CD8-positive, alpha-beta memory T cell (primary cell): ENCODE data around the gene TXLNG. TPM values are rescaled to one million over a fixed set of nuclear protein-coding genes. Genes with fewer than 3 reads are reported as not detected.
A peak's percentile ranks its signal among the peaks of the same experiment; 100 is the strongest.
"Not testable (repeated sequence)": the region's sequence is repeated elsewhere in the genome, so short reads cannot be mapped to it uniquely, and the experiment has no call there.

Source experiments
- CTCF ChIA-PET: fragments of 350-600 bp; sonication (Branson Sonifier 250); formaldehyde crosslinking; loops from one replicate; lab custom pipeline; 2021; ENCODE audit warnings: antibody characterized with exemption; lab: Charles Lee
- POLR2A ChIA-PET: fragments of 350-600 bp; sonication (Branson Sonifier 250); formaldehyde crosslinking; loops from one replicate; lab custom pipeline; 2021; ENCODE audit warnings: antibody characterized with exemption; lab: Charles Lee
- DNase-seq, 5 donors: peaks; one replicate each; pipeline versions ENCODE4 v3.0.0 to v3.0.0-alpha.2; 2020 to 2022; ENCODE audit warnings: mixed read lengths in 1 of 5
- H3K27ac ChIP-seq: one replicate; pipeline ENCODE4 v1.7.0; 2013; ENCODE audit warnings: low read depth, mild to moderate bottlenecking, low read length, moderate library complexity
- H3K27me3 ChIP-seq: 2 replicates; pipeline ENCODE4 v1.7.0; 2013; ENCODE audit warnings: low read length, mild to moderate bottlenecking; ENCODE audit not compliant: insufficient read depth, poor library complexity, severe bottlenecking
- H3K36me3 ChIP-seq: 2 replicates; pipeline ENCODE4 v1.7.0; 2013; ENCODE audit warnings: mild to moderate bottlenecking, low read length, moderate library complexity; ENCODE audit not compliant: insufficient read depth
- H3K4me1 ChIP-seq: 2 replicates; pipeline ENCODE4 v1.7.0; 2013; ENCODE audit warnings: mild to moderate bottlenecking, low read length, moderate library complexity; ENCODE audit not compliant: insufficient read depth
- H3K4me3 ChIP-seq: 2 replicates; pipeline ENCODE4 v1.7.0; 2013; ENCODE audit warnings: mild to moderate bottlenecking, low read length
- H3K9me3 ChIP-seq: 2 replicates; pipeline ENCODE4 v1.7.0; 2013; ENCODE audit warnings: mild to moderate bottlenecking, low read length
- H3K27ac Mint-ChIP-seq, 8 donors: one replicate each; pipeline ENCODE4 v1.8.0; 2020 to 2021; ENCODE audit warnings: mixed read lengths in 8 of 8, mild to moderate bottlenecking in 6 of 8, inconsistent platforms in 3 of 8, moderate library complexity in 3 of 8
- H3K27me3 Mint-ChIP-seq, 2 donors: one replicate each; pipeline ENCODE4 v1.8.0; 2020 to 2021; ENCODE audit warnings: mixed read lengths in 2 of 2, mild to moderate bottlenecking in 1 of 2, moderate library complexity in 1 of 2
- H3K36me3 Mint-ChIP-seq, 3 donors: one replicate each; pipeline ENCODE4 v1.8.0; 2020 to 2021; ENCODE audit warnings: mixed read lengths in 3 of 3, inconsistent platforms in 1 of 3, mild to moderate bottlenecking in 1 of 3
- H3K4me1 Mint-ChIP-seq, 3 donors: one replicate each; pipeline ENCODE4 v1.8.0; 2020 to 2021; ENCODE audit warnings: mixed read lengths in 3 of 3, inconsistent platforms in 1 of 3, mild to moderate bottlenecking in 1 of 3
- H3K4me3 Mint-ChIP-seq, 7 donors: one replicate each; pipeline ENCODE4 v1.8.0; 2020 to 2021; ENCODE audit warnings: mixed read lengths in 7 of 7, mild to moderate bottlenecking in 6 of 7, moderate library complexity in 4 of 7, inconsistent platforms in 2 of 7
- H3K9me3 Mint-ChIP-seq, 5 donors: one replicate each; pipeline ENCODE4 v1.8.0; 2020 to 2022; ENCODE audit warnings: mixed read lengths in 5 of 5, mild to moderate bottlenecking in 3 of 5, moderate library complexity in 2 of 5, inconsistent platforms in 1 of 5
- polyA plus RNA-seq: library from polyadenylated mRNA; unstranded; fragments of 300-500 nt; fragmentation: Illumina TruSeq; gene quantifications from one replicate; pipeline ENCODE4 v1.2.3, GENCODE V29; 2021
- total RNA-seq, 2 experiments: library from RNA; stranded (reverse); gene quantifications; one replicate each; pipeline ENCODE4 v1.2.3, GENCODE V29; 2021

The TXLNG gene
- total and polyA plus RNA-seq, 3 experiments from 2014 or later: 18.3 to 23.3 (median 22.4) TPM

- Histone ChIP-seq H3K36me3 (peaks cover 10% of the 10 kb centered on the region), H3K9me3 (no peaks in the 10 kb centered on the region), H3K27me3 (no peaks in the 10 kb centered on the region), H3K4me1 (no peaks in the 10 kb centered on the region), H3K4me3 (no peak overlapping the region), H3K27ac (no peak overlapping the region)
- peaks cover 0 to 3% (median 0%) of the 10 kb centered on the region in 3 donors for H3K4me1 Mint-ChIP-seq
- no peaks in the 10 kb centered on the region for H3K9me3 Mint-ChIP-seq
- no peak overlapping the region for H3K4me3 Mint-ChIP-seq
- DNase-seq: no peak
- no peaks in the 10 kb centered on the region for H3K27me3 Mint-ChIP-seq
- H3K27ac Mint-ChIP-seq: peak overlapping the region in 1 of 8 donors; percentile 63
- ChIA-PET CTCF (no interaction called here), POLR2A (no interaction called here)
- peaks cover 24 to 61% (median 24%) of the 10 kb centered on the region in 3 donors for H3K36me3 Mint-ChIP-seq
These were observed 32.2 kb upstream of the TXLNG start for GRCh38 chrX:16754019-16754418.

- no peak overlapping the region for H3K4me3 Mint-ChIP-seq
- no peak for DNase-seq
- H3K36me3 Mint-ChIP-seq: peaks cover 20 to 64% (median 32%) of the 10 kb centered on the region in 3 donors
- no peak overlapping the region for H3K27ac Mint-ChIP-seq
- ChIA-PET CTCF (no interaction called here), POLR2A (no interaction called here)
- H3K27me3 Mint-ChIP-seq: no peaks in the 10 kb centered on the region
- Histone ChIP-seq H3K4me3 (no peak overlapping the region), H3K4me1 (no peaks in the 10 kb centered on the region), H3K27ac (no peak overlapping the region), H3K27me3 (no peaks in the 10 kb centered on the region), H3K9me3 (no peaks in the 10 kb centered on the region), H3K36me3 (peaks cover 15% of the 10 kb centered on the region)
- H3K4me1 Mint-ChIP-seq: peaks cover 0 to 3% (median 0%) of the 10 kb centered on the region in 3 donors
- H3K9me3 Mint-ChIP-seq: no peaks in the 10 kb centered on the region
These were observed 29.5 kb upstream of the TXLNG start for GRCh38 chrX:16756724-16757123.

- not testable (repeated sequence) for H3K27me3 Mint-ChIP-seq, H3K27ac Mint-ChIP-seq
- POLR2A ChIA-PET: interaction anchor here (0.6 kb wide), 1 partner anchor 26 kb away, joined by 4 read pairs; no protein-coding TSS in a partner anchor
These were observed 24.8 kb upstream of the TXLNG start for GRCh38 chrX:16761500-16761899.

GRCh38 chrX:16762579-16762978, 23.7 kb upstream of the TXLNG start:
- ChIA-PET POLR2A (no interaction called here), CTCF (no interaction called here)
- H3K27me3 Mint-ChIP-seq: peaks cover 0 to 5% of the 10 kb centered on the region in 2 donors

More at GRCh38 chrX:16761500-16761899, 24.8 kb upstream of the TXLNG start:
- peaks cover 10% of the 10 kb centered on the region for H3K36me3 ChIP-seq
- H3K4me3 Mint-ChIP-seq, H3K27ac ChIP-seq, DNase-seq, H3K27me3 ChIP-seq, H3K9me3 Mint-ChIP-seq, H3K9me3 ChIP-seq, H3K4me1 Mint-ChIP-seq, H3K4me1 ChIP-seq, CTCF ChIA-PET, H3K4me3 ChIP-seq: not testable (repeated sequence)
- peaks cover 9 to 32% (median 16%) of the 10 kb centered on the region in 3 donors for H3K36me3 Mint-ChIP-seq

GRCh38 chrX:16765594-16765993, 20.7 kb upstream of the TXLNG start:
- H3K27me3 ChIP-seq: no peaks in the 10 kb centered on the region
- H3K27ac Mint-ChIP-seq: no peak overlapping the region
- peaks cover 0 to 5% (median 4%) of the 10 kb centered on the region in 3 donors for H3K36me3 Mint-ChIP-seq
- no peak for DNase-seq
- H3K27me3 Mint-ChIP-seq: peaks cover 4 to 5% of the 10 kb centered on the region in 2 donors
- no peaks in the 10 kb centered on the region for H3K4me1 Mint-ChIP-seq
- POLR2A ChIA-PET: no interaction called here
- no peaks in the 10 kb centered on the region for H3K4me1 ChIP-seq
- H3K36me3 ChIP-seq: no peaks in the 10 kb centered on the region
- no peaks in the 10 kb centered on the region for H3K9me3 Mint-ChIP-seq
- CTCF ChIA-PET: no interaction called here
- H3K4me3 Mint-ChIP-seq: no peak overlapping the region
- H3K9me3 ChIP-seq: no peaks in the 10 kb centered on the region
- H3K27ac ChIP-seq: no peak overlapping the region
- H3K4me3 ChIP-seq: no peak overlapping the region

More at GRCh38 chrX:16762579-16762978, 23.7 kb upstream of the TXLNG start:
- H3K4me3 Mint-ChIP-seq: no peak overlapping the region
- no peak overlapping the region for H3K27ac ChIP-seq
- peaks cover 6% of the 10 kb centered on the region for H3K36me3 ChIP-seq
- no peaks in the 10 kb centered on the region for H3K27me3 ChIP-seq
- H3K4me3 ChIP-seq: no peak overlapping the region
- peaks cover 3 to 24% (median 9%) of the 10 kb centered on the region in 3 donors for H3K36me3 Mint-ChIP-seq
- no peaks in the 10 kb centered on the region for H3K9me3 ChIP-seq
- no peaks in the 10 kb centered on the region for H3K4me1 ChIP-seq
- DNase-seq: no peak
- no peaks in the 10 kb centered on the region for H3K4me1 Mint-ChIP-seq
- H3K27ac Mint-ChIP-seq: peak overlapping the region in 1 of 8 donors; percentile 84
- H3K9me3 Mint-ChIP-seq: no peaks in the 10 kb centered on the region

GRCh38 chrX:16770970-16771482, 15.2 kb upstream of the TXLNG start:
- H3K4me3 Mint-ChIP-seq: no peak overlapping the region
- ChIA-PET CTCF (no interaction called here), POLR2A (no interaction called here)

GRCh38 chrX:16771483-16772398, 14.5 kb upstream of the TXLNG start:
- no peak for DNase-seq
- CTCF ChIA-PET: no interaction called here
- Histone ChIP-seq H3K9me3 (no peaks in the 10 kb centered on the region), H3K4me1 (no peaks in the 10 kb centered on the region), H3K4me3 (no peak overlapping the region), H3K36me3 (no peaks in the 10 kb centered on the region), H3K27ac (peak overlapping the region; percentile 24), H3K27me3 (no peaks in the 10 kb centered on the region)
- Mint-ChIP-seq H3K27ac (no peak overlapping the region), H3K4me1 (no peaks in the 10 kb centered on the region), H3K27me3 (peaks cover 4% of the 10 kb centered on the region in 2 donors), H3K9me3 (peaks cover 0 to 2% (median 0%) of the 10 kb centered on the region in 5 donors), H3K4me3 (no peak overlapping the region), H3K36me3 (peaks cover 0 to 2% (median 0%) of the 10 kb centered on the region in 3 donors)
- POLR2A ChIA-PET: no interaction called here

More at GRCh38 chrX:16770970-16771482, 15.2 kb upstream of the TXLNG start:
- no peaks in the 10 kb centered on the region for H3K4me1 Mint-ChIP-seq
- H3K27me3 Mint-ChIP-seq: peaks cover 4% of the 10 kb centered on the region in 2 donors
- H3K36me3 Mint-ChIP-seq: peaks cover 0 to 2% (median 0%) of the 10 kb centered on the region in 3 donors
- no peaks in the 10 kb centered on the region for H3K4me1 ChIP-seq
- H3K27ac Mint-ChIP-seq: no peak overlapping the region
- H3K4me3 ChIP-seq: no peak overlapping the region
- H3K9me3 Mint-ChIP-seq: peaks cover 0 to 2% (median 0%) of the 10 kb centered on the region in 5 donors
- H3K9me3 ChIP-seq: no peaks in the 10 kb centered on the region
- no peaks in the 10 kb centered on the region for H3K27me3 ChIP-seq
- no peak for DNase-seq
- no peaks in the 10 kb centered on the region for H3K36me3 ChIP-seq
- no peak overlapping the region for H3K27ac ChIP-seq

GRCh38 chrX:16772460-16772859, 13.8 kb upstream of the TXLNG start:
- Histone ChIP-seq H3K27ac (no peak overlapping the region), H3K36me3 (no peaks in the 10 kb centered on the region), H3K4me1 (no peaks in the 10 kb centered on the region), H3K9me3 (no peaks in the 10 kb centered on the region), H3K27me3 (no peaks in the 10 kb centered on the region), H3K4me3 (no peak overlapping the region)
- peaks cover 0 to 2% (median 0%) of the 10 kb centered on the region in 5 donors for H3K9me3 Mint-ChIP-seq
- no peak for DNase-seq
- H3K4me3 Mint-ChIP-seq: no peak overlapping the region
- CTCF ChIA-PET: no interaction called here
- no peaks in the 10 kb centered on the region for H3K4me1 Mint-ChIP-seq
- H3K27me3 Mint-ChIP-seq: peaks cover 3 to 4% of the 10 kb centered on the region in 2 donors
- H3K36me3 Mint-ChIP-seq: peaks cover 0 to 2% (median 0%) of the 10 kb centered on the region in 3 donors
- H3K27ac Mint-ChIP-seq: no peak overlapping the region
- POLR2A ChIA-PET: no interaction called here
